ENCODE measurements around the gene CGNL1.

Gene CGNL1

GRCh38 chr15:57419335-57419734 lies 43.0 kb downstream of the CGNL1 start:
- no peak overlapping the region for H3K4me3 ChIP-seq (ENCODE audit: low read depth, low read length)
- TF ChIP-seq, protein P1, sequence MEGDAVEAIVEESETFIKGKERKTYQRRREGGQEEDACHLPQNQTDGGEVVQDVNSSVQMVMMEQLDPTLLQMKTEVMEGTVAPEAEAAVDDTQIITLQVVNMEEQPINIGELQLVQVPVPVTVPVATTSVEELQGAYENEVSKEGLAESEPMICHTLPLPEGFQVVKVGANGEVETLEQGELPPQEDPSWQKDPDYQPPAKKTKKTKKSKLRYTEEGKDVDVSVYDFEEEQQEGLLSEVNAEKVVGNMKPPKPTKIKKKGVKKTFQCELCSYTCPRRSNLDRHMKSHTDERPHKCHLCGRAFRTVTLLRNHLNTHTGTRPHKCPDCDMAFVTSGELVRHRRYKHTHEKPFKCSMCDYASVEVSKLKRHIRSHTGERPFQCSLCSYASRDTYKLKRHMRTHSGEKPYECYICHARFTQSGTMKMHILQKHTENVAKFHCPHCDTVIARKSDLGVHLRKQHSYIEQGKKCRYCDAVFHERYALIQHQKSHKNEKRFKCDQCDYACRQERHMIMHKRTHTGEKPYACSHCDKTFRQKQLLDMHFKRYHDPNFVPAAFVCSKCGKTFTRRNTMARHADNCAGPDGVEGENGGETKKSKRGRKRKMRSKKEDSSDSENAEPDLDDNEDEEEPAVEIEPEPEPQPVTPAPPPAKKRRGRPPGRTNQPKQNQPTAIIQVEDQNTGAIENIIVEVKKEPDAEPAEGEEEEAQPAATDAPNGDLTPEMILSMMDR (conservative IDR thresholded peaks at IDR 0.05; ENCODE audit: low read depth, low read length): no peak
- no peak for DNase-seq (ENCODE audit: low read depth)

DNA sequence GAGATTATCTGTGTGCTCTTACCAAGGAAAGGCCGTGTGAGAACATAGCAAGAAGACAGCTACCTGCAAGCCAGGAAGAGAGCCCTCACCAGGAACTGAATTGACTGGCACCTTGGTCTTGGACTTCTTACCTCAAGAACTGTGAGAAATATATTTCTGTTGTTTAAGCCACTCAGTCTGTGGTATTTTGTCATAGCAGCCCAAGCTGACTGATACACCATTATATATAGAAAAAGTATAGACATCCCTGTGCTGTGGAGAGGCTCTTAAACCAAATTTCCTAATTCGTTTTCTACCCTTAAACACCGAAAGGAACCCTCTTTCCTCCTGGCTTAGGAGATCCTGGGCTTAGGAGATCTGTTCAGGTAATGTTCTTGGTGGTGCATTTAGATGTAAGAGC lies 44.8 kb downstream of the CGNL1 start:
- DNase-seq (ENCODE audit: low read depth): no peak
- TF ChIP-seq, protein P1 (conservative IDR thresholded peaks at IDR 0.05; ENCODE audit: low read depth, low read length): no peak
- no peak overlapping the region for H3K4me3 ChIP-seq (ENCODE audit: low read depth, low read length)

DNA sequence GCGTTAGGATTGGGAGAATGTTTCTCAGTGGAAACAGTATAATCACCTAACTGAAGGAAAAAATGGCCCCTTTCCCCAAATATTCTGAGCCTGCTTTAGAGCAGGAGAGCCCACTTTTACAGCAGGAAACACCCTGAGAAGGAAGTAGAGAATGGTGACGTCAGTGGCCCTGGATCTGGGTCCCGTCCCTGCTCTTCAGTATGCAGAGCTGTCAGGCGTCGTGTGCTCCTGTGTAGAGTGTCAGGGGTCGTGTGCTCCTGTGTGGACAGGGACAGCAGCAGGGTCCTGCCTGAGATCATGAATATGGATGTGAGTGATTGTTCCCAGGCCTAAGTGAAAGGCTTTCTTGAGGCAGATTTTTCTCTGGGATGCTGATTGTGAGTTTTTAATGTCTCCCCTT lies 45.2 kb downstream of the CGNL1 start:
- DNase-seq (ENCODE audit: low read depth): no peak
- H3K4me3 ChIP-seq (ENCODE audit: low read depth, low read length): no peak overlapping the region
- TF ChIP-seq, protein P1 (conservative IDR thresholded peaks at IDR 0.05; ENCODE audit: low read depth, low read length): no peak

DNA sequence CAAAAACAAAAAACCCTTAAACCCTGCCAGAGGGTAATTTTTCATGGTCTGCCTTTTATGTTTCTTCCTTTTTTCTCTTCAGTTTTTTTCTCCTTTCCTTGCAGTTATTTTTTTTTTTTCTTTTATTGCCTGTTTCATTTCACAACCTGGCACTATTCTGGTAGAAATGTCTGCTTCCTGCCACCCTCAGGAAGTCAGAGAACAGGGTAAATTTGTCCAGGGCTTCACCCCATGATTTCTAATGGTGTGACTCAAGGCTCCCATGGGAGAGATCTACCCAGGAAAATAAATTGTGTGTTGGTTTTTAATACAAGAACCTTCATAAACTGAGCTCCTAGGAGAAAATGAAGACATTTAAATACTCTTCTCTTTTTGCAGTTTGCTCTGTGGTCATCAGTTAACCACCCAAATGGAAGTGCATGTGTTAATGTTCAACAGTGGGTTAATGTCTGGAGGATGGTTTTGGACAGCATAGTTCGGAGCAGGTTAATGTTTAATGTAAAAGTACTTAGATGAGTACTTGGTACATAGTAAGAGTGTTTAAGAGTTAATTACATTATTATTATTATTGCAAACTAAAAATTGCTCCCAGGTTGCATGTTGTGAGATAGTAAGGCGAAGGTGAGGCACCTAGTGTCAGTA lies 45.9 kb downstream of the CGNL1 start:
- no peak for DNase-seq (ENCODE audit: low read depth)
- TF ChIP-seq, protein P1 (conservative IDR thresholded peaks at IDR 0.05; ENCODE audit: low read depth, low read length): no peak
- no peak overlapping the region for H3K4me3 ChIP-seq (ENCODE audit: low read depth, low read length)

DNA sequence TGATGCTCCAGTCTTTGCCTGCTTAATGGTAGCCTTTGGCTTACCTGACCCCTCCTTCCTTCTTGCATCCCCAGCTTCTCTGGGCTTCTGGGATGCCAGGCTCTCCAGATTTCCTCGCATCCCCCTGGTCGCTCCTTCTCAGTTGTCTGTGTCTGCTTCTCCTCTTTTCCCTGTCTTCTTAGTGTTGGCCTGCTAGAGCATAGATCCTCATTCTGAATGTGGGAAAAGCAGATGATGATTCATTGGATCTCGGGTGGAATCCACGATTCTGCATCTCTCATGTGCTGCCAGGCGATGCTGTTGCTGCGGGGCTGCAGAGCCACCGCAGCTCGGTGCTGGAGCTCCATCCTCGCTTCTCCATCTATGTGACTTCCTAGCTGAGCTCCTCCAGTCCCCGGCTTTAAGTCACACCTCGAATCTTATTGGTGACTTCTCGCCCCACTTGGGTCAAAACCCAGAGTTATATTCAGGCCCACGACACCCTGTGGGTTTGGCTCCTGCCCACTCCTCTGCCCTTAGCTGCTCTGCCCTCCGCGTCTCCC lies 47.4 kb downstream of the CGNL1 start:
- no peak for DNase-seq (ENCODE audit: low read depth)
- H3K4me3 ChIP-seq (ENCODE audit: low read depth, low read length): no peak overlapping the region
- TF ChIP-seq, protein P1 (conservative IDR thresholded peaks at IDR 0.05; ENCODE audit: low read depth, low read length): no peak

DNA sequence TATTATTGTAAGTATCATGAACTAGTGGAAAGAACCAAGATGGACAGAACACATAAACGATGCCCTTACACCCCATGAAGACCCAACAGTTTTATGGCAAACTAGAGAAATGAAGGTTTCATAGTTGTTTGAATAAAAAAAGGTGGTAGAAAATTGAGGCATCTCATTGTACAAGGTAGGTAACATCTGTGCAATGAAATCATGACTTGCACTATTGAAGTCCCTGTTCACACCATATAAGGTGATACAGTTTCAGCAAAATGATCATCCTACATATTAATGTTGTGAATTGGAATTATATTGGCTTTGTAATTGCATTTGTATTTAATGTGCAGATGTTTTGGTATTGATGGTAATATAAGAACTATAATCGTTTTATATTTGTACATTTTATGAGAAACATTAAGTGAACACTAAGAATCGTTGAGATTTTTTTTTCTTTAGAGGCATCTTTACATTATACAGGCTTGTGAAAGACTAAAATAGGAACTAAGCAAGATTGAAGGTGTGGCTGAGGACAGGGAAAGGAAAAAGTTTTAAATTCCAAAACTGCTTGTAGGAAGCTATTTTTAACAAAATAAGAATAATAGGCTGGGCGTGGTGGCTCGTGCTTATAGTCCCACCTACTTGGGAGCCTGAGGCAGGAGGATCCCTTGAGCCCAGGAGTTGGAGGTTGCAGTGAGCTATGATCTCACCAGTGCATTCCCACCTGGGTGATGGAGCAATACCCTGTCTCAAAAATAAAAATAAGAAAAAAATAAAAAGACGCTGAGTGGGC lies 48.5 kb downstream of the CGNL1 start:
- TF ChIP-seq, protein P1 (conservative IDR thresholded peaks at IDR 0.05; ENCODE audit: low read depth, low read length): no peak
- no peak for DNase-seq (ENCODE audit: low read depth)
- no peak overlapping the region for H3K4me3 ChIP-seq (ENCODE audit: low read depth, low read length)
